ENCODE results near the gene HAGH.

GRCh38 chr16:1826691-1827573, at the start of gene HAGH, which contains the start of gene FAHD1:
- TF ChIP-seq YY1 (IDR thresholded peaks at IDR 0.05; ENCODE audit: borderline replicate concordance in 1 of 3, control insufficient read depth in 1 of 3, extremely low read depth in 1 of 3, insufficient read depth in 3 of 3, insufficient read length in 1 of 3, insufficient replicate concordance in 2 of 3, low read depth in 1 of 3, low read length in 2 of 3) = peak; percentile 43 to 92 (median 84)
- TF ChIP-seq, protein P1, sequence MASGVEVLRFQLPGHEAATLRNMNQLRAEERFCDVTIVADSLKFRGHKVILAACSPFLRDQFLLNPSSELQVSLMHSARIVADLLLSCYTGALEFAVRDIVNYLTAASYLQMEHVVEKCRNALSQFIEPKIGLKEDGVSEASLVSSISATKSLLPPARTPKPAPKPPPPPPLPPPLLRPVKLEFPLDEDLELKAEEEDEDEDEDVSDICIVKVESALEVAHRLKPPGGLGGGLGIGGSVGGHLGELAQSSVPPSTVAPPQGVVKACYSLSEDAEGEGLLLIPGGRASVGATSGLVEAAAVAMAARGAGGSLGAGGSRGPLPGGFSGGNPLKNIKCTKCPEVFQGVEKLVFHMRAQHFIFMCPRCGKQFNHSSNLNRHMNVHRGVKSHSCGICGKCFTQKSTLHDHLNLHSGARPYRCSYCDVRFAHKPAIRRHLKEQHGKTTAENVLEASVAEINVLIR (CRISPR knock-in tag; IDR thresholded peaks at IDR 0.05) = no peak
- 0 out of 4 replicates have a peak, but pooled peaks of 1 of the 2 experiments have one; percentile 36 for TF ChIP-seq TBL1XR1 (IDR thresholded peaks at IDR 0.05; ENCODE audit: low read length in 2 of 2)
- TF ChIP-seq ZBTB8A (IDR thresholded peaks at IDR 0.05; ENCODE audit: partially characterized antibody) = no peak
- TF ChIP-seq RAD21 (CRISPR knock-in tag; conservative IDR thresholded peaks at IDR 0.05 in 1 of 2, IDR thresholded peaks at IDR 0.05 in 1 of 2) = no peak
- TF ChIP-seq, protein P2, sequence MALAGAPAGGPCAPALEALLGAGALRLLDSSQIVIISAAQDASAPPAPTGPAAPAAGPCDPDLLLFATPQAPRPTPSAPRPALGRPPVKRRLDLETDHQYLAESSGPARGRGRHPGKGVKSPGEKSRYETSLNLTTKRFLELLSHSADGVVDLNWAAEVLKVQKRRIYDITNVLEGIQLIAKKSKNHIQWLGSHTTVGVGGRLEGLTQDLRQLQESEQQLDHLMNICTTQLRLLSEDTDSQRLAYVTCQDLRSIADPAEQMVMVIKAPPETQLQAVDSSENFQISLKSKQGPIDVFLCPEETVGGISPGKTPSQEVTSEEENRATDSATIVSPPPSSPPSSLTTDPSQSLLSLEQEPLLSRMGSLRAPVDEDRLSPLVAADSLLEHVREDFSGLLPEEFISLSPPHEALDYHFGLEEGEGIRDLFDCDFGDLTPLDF (CRISPR knock-in tag; IDR thresholded peaks at IDR 0.05) = peak; percentile 85; the same call in 1 of the 2 replicates
- no peak for TF ChIP-seq SREBF2 (CRISPR knock-in tag; IDR thresholded peaks at IDR 0.05)
- no peak for TF ChIP-seq PTRF (tag; IDR thresholded peaks at IDR 0.05)

Data from K562 (cell line).